Activated T-cell treated with anti-CD3 and anti-CD28 coated beads for 1 hour (primary cell): ENCODE results near the gene NPY2R.

Experiments
- DNase-seq: peaks from one replicate; pipeline ENCODE4 v3.0.0-alpha.2; 2020; ENCODE audit warnings: low read depth

NPY2R gene, protein sequence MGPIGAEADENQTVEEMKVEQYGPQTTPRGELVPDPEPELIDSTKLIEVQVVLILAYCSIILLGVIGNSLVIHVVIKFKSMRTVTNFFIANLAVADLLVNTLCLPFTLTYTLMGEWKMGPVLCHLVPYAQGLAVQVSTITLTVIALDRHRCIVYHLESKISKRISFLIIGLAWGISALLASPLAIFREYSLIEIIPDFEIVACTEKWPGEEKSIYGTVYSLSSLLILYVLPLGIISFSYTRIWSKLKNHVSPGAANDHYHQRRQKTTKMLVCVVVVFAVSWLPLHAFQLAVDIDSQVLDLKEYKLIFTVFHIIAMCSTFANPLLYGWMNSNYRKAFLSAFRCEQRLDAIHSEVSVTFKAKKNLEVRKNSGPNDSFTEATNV

DNA sequence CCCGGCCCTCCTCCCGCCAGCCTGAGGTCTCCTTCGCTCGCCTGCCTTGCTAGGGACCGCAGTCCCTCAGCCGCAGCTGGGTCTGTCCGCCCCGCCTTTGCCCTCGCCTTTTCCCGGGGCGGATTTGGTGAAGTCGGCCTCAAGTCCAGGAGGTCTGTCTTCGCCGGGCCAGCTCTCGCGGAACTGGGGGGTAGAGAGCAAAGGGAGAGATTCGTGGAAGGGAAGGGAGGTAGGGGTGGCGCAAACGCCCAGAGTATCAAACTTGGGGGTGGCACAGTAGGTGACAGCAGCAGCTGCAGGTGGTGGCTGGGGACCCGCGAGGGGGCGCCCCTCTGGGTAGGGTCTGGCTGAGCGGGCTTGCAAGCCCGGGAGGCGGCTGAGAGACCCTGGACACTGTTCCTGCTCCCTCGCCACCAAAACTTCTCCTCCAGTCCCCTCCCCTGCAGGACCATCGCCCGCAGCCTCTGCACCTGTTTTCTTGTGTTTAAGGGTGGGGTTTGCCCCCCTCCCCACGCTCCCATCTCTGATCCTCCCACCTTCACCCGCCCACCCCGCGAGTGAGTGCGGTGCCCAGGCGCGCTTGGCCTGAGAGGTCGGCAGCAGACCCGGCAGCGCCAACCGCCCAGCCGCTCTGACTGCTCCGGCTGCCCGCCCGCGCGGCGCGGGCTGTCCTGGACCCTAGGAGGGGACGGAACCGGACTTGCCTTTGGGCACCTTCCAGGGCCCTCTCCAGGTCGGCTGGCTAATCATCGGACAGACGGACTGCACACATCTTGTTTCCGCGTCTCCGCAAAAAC lies at the start of gene NPY2R:
NPY2R (plus strand) TSS at position 379 of the 797 bp plus-strand sequence. CDS start 5,304 bp downstream, outside the sequence.
- no peak for DNase-seq

DNA sequence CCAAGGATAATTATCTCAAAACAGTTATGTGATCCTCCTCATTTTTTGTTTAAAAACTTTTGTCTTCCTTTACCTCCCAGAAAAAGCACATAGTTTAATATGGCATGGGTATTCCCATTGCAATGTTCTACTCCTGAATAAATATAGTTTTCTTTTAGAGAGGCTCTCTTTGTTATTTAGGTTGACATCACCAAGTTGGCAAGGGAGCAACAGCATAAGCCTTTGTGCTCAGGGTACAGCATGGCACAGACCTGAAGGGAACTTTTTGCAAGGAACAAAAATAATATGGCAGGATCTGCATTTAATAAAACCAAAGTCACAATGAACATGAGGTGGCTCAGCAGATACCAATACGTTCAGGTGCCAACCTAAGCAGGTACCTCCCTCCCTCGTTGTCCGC lies 47.1 kb upstream of the NPY2R start:
- DNase-seq: no peak

DNA sequence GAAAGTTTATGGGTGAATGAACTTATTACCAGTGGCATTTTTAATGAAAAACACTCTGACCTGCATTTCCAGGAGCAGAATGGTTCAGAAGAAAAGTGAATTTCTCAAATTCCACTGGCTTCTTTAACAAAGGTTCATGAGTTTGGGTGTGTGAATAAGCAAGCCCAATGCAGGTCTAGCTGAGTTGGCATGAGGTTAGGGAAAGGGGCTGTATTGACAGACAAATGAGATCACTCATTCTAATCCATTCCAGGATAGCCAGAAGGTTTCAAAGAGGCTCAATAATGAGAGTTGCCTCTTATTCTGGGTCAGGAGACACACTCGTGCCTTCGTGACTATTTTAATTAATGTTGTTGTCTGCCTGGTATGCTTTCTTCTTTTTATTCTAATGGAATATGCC lies 43.7 kb upstream of the NPY2R start:
- no peak for DNase-seq

DNA sequence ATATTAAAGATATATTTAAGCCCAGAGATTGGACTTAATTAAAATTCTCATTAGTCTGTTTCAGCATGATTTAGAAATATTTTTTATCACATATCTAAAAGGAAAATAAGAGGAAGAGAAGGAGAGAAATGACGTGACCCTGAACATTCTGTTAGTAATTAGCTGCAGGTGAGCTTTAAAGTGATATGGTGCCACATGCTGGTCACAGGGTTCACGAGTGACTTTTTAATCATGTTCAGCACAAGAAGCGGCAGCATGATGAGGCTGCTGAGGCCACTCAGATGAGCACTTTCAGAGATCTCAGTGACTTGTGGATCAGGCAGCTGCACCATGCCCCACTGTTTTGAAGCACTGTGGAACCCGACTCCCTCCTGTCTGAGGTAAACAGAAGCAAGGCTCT lies 37.9 kb upstream of the NPY2R start:
- no peak for DNase-seq

DNA sequence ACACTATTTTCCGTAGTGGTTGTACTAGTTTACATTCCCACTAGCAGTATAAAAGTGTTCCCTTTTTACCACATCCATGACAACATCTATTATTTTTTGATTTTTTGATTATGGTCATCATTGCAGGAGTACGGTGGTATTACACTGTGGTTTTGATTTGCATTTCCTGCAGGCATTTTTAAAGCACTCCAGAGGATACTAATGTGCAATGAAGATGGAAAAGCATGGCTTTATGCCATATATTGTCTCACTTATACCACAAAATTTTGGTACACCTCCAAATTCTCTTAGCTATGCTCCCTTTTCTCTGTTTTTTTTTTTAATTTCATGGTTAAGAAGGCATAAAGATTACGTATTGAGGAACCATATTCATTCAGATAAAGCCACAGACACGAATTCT lies 35.1 kb upstream of the NPY2R start:
- no peak for DNase-seq

DNA sequence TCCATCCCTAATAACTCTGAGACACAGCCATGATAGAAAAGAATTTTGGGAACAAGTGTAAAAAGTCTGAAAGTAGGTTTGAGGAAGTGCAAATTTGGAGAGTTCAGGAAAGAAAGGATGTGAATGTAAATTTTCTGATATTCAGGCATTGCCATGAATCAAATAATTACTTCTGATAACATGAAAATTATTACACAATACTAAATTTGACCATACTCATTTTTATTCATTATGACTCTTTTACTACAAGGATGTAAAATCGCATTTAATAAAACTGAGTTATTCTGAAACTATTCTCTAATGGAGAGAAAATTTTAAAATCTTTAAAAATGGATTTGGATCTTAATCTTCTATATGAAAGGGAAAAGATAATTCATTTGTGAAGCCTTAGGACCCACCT lies 33.8 kb upstream of the NPY2R start:
- no peak for DNase-seq

DNA sequence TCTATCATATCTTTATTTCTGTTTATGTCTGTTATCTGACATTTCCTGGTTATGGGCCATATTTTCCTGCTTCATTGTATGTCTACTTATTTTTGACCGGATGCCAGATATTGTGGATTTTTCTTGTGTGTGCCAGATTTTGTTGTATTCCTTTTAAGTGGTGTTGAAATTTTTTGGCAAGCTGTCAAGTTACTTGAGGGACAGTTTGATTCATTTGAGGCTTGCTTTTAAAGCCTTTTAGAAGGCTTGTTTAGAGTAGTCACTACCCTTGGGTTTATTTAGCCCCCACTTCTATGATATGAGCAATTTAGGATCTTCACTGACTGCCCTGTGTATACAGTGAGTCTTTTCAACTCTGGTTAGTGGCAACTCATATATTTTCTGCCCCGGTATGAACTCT lies 29.2 kb upstream of the NPY2R start:
- no peak for DNase-seq

DNA sequence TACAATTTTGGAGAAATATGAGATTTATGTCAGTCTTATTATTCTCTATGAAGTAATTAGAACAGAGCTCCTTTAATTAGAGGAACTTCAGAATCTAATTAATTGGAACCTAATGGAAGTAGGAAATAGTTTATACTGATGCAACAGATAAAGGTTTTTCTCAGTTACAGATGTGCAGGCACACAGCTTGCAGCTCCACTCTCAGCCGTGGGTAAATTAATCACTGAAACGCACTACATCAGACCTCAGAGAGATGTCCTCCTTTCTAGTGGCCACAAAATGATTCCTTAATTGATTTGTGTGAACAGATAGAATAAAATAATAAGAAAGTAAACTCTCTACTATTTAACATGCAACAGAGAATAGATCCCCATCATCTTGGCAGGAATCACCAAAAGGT lies 21.5 kb upstream of the NPY2R start:
- no peak for DNase-seq

DNA sequence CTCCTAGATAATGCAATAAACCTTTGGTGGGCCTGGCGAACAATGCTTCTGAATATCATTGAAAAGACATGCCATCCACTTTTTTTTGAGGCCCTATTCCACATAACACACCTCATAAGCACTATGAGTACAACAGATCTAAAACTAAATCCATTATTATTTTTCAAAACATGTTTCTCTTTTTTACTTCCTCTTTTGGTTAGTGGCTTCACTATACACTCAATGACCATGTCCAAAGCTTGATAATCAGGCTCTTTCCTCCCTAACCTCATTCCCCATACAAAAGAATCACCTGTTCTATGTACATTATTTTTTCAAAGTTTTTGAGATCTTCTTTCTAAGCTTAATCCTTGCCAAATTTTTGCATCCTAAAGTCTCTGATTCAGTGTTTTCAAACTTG lies 20.4 kb upstream of the NPY2R start:
- no peak for DNase-seq

DNA sequence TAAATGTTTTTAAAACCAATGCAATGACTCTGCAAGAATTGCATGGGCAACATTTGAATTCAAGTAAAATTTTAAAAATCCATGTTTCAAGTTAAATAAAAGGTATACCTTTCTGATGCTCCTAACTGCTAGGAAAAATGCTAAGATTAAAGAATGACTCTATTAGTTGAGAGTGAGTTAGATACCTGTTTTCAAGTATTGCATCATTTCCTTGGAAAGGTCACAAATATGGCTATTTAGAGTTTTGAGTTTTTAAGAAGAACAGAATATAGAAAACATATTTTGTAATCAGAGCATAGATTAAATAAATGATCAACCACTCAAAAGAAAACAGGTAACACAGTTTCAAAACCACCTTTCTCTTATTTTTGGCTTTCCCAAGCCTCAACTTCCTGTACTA lies 18.3 kb upstream of the NPY2R start:
- DNase-seq: no peak

DNA sequence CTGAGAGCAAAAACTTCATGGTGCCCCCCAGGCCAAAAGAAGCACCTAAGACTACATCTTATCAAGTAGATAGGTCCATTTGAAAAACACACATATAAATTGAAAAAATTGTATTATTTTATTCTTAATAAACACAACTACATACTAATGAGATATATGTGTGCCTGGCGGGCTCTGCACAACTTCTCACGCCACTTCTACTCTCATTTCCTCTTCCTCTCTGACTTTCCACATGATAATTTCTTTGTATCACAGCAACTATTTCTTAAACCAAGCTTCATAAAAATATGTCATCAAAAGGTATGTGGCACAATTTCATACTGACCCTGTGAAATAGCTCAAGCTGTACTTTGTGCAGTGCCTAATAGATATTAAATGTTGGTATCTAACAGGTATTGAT lies 10.7 kb upstream of the NPY2R start:
- DNase-seq: no peak

DNA sequence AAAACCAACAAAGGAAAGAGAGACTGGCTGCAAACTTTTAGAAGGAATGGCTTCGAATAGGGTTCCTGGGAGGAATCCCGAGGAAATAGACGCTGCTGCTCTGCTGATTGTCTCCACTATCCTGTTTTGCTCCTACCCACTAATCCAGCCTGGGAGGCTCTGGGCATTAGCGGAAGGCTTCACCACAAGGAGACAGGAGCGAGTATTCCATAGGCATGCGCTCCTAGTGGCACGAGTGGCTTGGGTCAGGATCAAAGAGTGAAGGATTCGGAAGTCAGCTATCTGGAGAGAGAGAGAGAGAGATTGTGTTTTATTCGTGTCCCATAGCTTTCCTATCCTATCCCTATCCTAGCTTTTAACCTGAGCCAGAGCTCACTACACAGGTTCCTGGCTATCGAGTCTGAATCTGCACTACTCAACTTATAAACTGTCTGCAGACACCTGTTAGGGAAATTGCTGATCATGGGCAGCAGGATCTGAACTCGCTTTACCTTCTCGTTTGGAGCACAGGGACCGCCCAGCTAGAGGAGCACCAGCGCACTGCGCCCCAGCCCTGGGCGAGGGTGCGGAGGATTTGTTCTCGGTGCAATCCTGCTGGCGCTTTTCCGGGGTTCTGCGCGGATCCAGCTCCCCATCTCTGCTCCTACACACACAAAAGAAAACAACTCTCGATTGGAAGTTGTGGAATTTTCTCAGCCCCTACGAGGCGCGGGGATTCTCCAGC lies 740 bp upstream of the NPY2R start:
- no peak for DNase-seq

DNA sequence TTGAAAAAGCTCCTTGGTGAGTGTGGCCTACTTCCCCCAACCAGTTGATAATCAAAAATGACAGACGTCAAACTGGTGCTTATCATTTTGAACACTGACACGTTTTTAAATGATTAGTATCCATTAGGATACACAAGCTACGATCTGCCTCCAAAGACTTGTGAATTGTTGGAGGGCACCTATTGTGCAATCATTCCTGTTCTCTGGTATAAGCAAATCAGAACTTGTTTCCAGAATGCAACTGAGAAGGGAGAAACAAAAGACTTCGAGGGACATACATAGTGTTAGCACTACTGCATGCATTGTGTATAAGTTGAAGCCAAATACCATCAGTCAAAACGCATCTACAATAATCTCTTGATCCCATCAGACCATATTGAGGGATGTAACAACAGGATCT lies 11.6 kb downstream of the NPY2R start:
- DNase-seq: no peak

DNA sequence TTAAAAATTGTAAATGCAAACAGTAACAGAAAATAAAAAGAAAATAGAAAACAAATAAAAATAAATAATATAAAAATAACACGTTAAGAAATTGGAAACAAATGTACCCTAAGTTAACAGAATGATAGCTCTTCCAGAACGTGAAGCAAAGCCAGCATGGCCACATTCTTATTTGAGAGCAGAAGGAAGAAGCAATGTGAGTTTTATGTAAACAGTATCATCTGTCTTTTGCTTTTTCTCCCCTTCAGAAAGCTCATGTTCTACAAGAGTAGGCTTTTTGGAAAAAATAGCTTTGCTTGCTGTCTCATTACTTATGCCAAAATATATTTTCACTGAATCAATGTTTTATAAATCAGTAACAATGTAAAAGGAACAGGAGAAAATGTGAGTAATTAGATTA lies 18.7 kb downstream of the NPY2R start:
- no peak for DNase-seq

DNA sequence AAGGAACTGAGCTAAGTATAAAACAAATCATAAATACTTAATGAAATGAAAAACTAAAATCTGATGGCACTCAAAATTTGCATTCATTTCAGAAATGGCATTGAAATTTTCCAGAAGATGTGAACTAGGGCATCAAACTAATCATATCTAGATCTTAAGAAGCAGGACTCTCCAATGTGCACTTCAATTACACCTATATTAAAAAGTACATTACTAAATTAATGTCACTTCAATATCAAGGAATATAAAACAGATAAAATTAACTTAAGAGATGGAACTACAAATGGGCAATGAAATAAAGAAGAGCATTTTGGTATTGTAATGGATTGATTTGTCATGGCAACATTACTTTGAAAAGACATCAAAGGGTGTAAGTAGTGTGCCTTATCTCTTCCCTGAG lies 20.3 kb downstream of the NPY2R start:
- no peak for DNase-seq

DNA sequence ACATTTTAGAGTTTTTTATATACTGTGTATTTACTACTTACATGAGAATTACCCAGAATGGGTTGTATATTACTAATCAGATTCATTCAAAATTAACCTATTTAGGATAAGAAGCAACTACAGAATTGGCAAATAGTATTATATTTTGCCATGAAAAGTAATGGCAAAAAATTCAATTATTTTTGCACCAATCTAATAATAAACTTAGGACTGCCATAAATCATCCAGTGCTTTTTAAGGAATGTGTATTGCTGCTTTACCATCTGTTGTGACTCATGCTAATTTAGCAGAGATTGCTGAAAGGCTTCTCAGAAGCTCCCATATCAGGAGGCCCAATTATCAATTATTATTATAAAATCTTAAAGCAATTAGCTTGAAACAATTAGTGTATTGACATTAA lies 24.0 kb downstream of the NPY2R start:
- DNase-seq: no peak

DNA sequence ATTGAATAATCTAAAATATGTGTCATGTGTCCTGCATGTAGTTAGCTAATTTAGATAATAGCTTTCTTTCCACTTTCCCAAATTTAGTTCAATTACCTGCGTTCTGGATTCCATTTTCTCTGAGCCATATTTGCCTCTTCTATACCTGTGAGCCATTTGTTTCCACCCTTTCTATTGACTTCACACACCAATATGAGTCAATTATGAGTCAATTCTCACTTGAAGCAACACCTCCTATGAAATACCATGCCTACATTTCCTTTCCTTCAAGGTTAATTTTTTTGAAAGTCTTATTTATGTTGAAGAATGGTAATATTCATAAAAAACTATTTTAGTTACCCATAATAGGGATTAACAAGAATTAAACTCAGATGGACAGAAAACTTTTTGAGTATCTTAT lies 25.8 kb downstream of the NPY2R start:
- no peak for DNase-seq

DNA sequence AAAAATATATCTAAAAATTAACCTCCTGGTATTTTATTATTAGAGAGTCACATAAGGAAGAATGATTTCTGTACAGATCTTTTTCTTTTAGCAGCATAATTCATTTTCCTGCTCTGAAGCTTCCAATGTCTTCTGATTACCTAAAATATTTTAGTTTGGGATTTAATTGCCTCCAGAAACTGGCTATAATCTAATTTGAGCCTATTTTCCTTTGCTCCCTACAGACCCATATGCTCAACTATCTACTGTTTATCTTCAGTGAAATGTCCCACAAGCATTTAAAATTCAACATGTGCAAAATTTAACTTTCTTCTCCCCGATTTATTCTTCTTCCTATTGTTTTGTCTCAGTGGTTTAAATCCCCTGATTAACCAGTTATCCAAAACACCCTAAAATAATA lies 29.1 kb downstream of the NPY2R start:
- no peak for DNase-seq

DNA sequence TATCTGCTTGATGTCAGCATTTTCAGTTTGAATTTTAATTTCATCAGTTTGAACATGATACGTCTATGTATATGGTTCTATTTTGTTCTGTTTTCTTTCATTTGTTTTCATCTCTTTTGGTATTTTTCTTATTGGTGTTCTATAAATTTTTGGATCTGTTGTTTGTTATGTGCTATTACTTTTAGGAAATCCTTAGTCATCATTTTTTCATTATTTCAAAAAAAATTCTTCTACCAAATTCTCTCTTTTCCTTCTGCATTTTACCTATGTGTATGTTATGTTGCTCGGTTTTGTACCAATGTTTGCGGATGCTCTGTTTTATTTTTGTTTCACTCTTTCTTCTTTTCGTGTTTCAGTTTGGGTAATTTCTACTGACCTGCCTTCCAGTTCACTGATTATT lies 32.8 kb downstream of the NPY2R start:
- DNase-seq: no peak

DNA sequence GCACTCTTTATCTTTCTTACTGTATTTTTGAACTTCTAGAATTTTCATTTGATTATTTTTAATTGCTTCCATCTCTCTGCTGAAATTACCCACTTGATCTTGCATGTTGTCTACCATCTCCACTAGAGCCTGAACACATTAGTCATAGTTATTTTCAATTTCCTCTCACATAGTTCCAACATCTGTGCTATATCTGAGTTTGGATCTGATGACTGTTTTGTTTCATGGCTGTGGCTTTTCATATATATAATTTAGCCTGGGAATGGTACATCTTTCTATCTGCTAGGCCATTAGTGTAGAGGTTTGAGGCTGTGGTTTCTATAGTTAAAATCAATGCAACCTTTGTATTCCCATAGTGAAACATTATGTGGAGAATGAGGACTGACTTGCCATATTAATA lies 33.2 kb downstream of the NPY2R start:
- no peak for DNase-seq

DNA sequence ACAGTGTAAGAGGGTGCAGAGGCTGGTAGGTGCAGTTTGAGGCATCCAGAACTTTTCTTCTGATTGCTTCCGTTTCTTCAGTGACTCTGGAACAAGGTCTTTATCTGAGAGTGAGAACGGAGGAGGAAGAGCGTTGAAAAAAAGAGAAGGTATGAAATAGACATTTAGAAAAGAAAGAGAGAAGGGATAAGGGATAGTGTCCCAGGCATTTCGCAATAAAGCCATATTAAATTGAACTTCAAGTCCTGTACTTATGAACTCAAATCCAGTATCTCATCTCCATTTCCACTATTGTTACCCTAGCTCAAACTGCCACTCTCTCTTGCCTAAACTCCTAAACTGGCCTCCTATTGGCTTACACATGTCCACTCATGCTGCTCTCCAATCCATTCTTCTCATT lies 36.7 kb downstream of the NPY2R start:
- DNase-seq: no peak

DNA sequence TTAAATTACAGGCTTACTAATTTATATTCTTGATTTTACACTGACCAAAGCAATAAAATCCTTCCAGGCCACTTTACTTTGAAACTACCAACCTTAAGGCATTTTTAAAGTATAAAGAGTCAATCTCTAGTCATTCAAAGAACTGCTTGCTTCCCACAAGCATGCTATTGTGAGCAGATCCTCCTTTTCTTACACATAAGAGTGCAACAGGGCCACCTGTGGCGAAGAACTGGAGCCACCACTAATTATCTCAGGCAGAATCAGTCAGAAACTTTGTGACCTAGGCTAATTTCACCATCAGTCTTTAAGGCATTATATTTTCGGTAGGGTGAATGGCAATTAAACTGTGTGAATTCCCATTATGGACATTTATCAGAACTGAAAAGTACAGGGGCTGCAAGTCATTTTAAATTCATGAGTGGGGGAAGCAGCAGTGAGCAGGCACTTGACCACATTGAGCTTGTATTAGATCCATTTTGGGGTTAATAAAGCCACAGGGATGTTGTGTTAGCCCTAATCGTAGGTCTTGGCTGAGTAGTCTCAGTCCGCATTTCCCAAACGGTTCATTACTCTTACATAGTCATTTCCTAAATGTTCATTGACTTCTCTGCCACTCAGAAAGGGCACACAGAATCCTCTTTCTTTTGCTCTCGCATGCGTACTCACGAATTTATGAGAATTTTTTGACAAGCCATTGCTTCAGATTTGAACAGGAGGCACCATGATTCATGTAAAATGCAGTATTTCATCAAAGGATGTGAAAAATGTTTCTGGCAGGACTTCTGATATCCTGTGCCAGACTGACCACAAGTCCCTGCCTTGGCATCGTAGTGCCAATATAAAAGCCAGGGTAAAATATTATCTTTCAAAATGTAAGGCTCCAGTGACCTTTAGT lies 39.8 kb downstream of the NPY2R start:
- no peak for DNase-seq
